GM13977 (cell line): Measurements from ENCODE around the gene ITSN2.

Source experiments
- DNase-seq: peaks from one replicate; pipeline ENCODE4 v3.0.0; 2012; ENCODE audit warnings: low spot score
- in situ Hi-C: fragments of 300-500 bp; cut with MboI; formaldehyde crosslinking; loops from one replicate; pipeline ENCODE4 v1.12.0; 2022; ENCODE audit warnings: low sequenced_read_pairs, low pct_unique_long_range_greater_than_20kb, mixed read lengths, inconsistent platforms; ENCODE audit not compliant: unreplicated experiment
- TF ChIP-seq, protein P1 (sequence below): IDR thresholded peaks from 2 replicates; pipeline ENCODE4 v1.5.1; 2012; ENCODE audit warnings: mild to moderate bottlenecking, control low read depth; ENCODE audit not compliant: insufficient read depth; ENCODE audit errors: extremely low read depth, missing control alignments

Gene ITSN2

DNA sequence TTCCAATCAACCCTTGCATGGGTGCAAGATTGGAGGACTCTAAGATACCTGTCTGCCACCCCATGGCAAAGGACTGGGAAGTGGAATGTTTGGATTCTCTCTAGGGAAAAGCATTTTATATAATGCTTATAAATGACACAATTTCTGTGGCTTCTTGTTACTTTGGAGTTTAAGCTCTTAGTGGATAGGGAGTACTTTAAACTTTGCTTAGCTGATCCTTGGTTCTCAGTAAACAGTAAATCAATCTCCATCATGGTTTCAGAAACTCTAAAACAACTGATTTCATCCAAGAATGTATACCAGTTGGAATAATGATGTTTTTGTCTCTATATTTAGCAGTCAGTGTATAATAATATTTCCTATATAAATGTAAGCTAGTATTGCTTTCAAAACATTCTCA, 199.6 kb downstream of the ITSN2 start:
- in situ Hi-C loops = no loop called here
- DNase-seq = no peak
- TF ChIP-seq, protein P1, sequence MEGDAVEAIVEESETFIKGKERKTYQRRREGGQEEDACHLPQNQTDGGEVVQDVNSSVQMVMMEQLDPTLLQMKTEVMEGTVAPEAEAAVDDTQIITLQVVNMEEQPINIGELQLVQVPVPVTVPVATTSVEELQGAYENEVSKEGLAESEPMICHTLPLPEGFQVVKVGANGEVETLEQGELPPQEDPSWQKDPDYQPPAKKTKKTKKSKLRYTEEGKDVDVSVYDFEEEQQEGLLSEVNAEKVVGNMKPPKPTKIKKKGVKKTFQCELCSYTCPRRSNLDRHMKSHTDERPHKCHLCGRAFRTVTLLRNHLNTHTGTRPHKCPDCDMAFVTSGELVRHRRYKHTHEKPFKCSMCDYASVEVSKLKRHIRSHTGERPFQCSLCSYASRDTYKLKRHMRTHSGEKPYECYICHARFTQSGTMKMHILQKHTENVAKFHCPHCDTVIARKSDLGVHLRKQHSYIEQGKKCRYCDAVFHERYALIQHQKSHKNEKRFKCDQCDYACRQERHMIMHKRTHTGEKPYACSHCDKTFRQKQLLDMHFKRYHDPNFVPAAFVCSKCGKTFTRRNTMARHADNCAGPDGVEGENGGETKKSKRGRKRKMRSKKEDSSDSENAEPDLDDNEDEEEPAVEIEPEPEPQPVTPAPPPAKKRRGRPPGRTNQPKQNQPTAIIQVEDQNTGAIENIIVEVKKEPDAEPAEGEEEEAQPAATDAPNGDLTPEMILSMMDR = no peak

DNA sequence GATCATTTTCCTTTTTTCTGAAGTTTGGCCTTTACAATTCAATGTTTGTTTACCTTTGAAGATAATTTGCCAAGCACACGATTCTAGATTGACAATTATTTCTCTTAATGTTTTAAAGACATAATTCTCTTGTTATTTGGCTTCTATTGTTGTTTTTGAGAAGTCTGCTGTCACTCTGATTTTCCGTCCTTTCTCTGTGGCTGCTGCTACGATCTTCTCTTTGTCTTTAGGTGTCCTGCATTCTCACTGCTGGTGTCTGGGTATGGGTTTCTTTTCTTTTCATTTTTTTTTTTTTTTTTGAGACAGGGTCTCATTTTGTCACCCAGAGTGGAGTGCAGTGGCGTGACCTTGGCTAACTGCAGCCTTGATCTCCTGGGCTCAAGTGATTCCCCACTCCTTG, 200.6 kb downstream of the ITSN2 start:
- no peak for DNase-seq

DNA sequence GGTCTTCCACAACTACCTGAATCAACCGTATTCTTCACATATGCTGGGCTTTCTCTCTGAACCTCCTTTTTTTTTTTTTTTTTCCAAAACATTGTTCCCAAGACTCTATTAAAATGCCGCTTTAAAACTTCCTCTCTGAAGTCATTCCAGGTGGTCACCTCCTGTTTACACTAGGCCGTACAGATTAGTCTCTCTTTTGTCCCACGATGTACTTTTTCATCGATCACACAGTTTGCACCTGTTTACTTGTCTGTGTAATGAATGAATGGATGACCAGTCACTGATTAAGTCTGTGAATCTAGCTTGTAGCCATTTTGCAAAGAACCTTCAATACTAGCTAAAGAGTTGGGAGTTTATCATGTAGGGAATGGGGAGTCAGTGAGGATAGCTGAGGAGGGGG, 202.2 kb downstream of the ITSN2 start:
- in situ Hi-C loops = no loop called here
- TF ChIP-seq, protein P1 = no peak
- no peak for DNase-seq

More for the DNA sequence above, 200.6 kb downstream of the ITSN2 start:
- in situ Hi-C loops = no loop called here
- TF ChIP-seq, protein P1 = no peak

DNA sequence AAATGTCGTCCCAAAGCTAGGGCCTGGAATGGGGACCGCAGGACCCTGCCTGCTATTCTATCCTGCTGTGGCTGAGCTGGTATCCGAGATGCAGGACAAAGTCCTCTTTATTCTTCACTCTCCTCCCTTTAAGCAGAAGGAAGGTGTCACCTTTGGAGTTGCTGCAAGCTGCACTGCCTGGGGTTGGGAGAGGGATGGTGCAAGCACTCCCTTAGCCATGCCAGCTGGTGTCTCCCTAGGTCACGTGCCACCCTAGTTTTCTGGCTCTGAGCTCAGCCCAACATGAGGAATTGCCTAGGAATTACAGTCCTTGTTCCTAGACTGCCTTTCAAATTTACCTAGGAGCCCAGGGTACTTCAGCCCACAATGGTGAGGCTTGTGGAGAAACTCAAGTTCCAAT, 206.9 kb downstream of the ITSN2 start:
- TF ChIP-seq, protein P1 = no peak
- no peak for DNase-seq
- in situ Hi-C loops = no loop called here
